ENCODE results near the gene SORBS1.

DNA sequence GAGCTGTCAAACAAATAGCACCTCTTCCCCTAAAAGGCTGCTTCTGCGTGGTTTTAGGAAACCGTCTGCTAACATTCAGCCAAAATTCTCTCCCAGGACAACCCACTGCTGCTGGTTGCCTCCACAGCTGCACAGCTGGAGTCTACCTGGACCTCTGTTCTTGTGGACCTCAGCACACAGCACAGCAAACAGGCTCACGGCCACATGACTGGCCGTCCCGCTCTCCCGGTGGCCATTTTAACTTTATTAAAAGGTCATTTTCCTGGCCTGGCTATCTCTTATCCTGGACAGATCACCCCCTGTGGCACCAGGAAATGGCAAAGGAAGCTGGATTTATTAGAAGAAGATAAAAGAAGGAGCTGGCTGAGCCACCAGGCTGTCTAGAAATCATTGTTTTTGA is 27.6 kb downstream of the SORBS1 start:
- TF ChIP-seq ZNF12 (CRISPR knock-in tag; IDR thresholded peaks at IDR 0.05): no peak
- TF ChIP-seq POLR2AphosphoS5 (IDR thresholded peaks at IDR 0.05; ENCODE audit: control insufficient read depth, insufficient read depth, low read depth, low read length): no peak
- no peak for TF ChIP-seq CBFB (CRISPR knock-in tag; IDR thresholded peaks at IDR 0.05)
- no peak for TF ChIP-seq HNRNPL (IDR thresholded peaks at IDR 0.05; ENCODE audit: low read depth, low read length)
- TF ChIP-seq ZNF174 (CRISPR knock-in tag; IDR thresholded peaks at IDR 0.05): no peak
- TF ChIP-seq CHD7 (IDR thresholded peaks at IDR 0.05; ENCODE audit: low read depth, low read length): no peak
- TF ChIP-seq NR3C1 (CRISPR knock-in tag; IDR thresholded peaks at IDR 0.05): no peak
- TF ChIP-seq SRF (CRISPR knock-in tag; IDR thresholded peaks at IDR 0.05): no peak
- no peak for TF ChIP-seq ZNF609 (CRISPR knock-in tag; IDR thresholded peaks at IDR 0.05; ENCODE audit: borderline replicate concordance)
- TF ChIP-seq ZNF133 (CRISPR knock-in tag; IDR thresholded peaks at IDR 0.05): no peak
